HG03571 (cell line): ENCODE measurements around the gene EPB41.
"Not testable (repeated sequence)": the region's sequence is repeated elsewhere in the genome, so short reads cannot be mapped to it uniquely, and the experiment has no call there.

Experiments used
- ATAC-seq: cut with Tn5 transposase; IDR thresholded peaks from one replicate; pipeline ENCODE4 v1.9.1; 2021; ENCODE audit not compliant: unreplicated experiment

The EPB41 gene

DNA sequence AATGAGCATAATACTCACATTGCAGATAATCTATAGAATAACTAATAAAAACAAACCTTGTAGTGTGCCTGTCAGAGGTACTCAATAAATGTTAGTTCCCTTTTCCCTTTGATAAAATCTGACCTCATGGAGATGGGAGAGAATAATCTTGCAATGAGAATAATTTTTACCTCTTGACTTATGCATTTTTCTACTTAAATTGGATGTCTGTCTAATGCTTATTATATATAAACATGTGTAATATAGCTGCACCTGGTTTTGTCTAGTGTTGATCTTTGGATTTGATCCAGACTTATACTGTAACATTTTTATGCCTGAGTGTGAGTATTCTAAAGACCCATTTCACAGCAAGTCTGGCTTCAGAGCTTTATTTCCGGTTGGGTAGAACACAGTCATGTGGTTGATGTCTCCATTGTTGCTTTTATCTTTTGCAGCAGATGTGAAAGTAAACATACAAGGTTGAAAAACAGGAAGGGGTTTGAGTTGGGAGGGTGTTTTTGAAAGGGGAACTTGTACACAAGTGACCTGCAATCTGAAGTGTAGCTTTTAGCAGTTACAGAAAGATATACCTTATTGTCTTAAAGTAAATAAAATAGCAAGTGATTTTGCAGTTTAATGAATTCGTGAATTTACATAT is 12.4 kb downstream of the EPB41 start:
- peak; percentile 81 for ATAC-seq

DNA sequence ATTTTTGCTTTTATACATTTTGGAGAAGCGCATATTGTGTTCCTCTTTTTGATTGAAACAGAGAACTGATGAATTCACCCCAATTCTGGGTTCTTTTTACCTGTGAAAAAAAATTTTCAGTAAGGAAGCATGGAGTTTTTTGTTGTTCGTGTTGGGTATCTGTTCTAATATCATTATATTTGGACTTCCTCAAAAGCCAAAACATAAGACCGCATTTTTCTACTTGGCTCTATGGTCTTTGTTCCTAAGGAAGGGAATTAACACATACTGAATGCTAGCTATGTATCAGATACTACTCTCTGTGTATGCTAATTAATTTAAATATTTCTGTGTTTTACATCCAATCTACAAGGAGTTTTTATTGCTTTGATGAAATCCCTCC is 12.9 kb downstream of the EPB41 start:
- no peak for ATAC-seq

DNA sequence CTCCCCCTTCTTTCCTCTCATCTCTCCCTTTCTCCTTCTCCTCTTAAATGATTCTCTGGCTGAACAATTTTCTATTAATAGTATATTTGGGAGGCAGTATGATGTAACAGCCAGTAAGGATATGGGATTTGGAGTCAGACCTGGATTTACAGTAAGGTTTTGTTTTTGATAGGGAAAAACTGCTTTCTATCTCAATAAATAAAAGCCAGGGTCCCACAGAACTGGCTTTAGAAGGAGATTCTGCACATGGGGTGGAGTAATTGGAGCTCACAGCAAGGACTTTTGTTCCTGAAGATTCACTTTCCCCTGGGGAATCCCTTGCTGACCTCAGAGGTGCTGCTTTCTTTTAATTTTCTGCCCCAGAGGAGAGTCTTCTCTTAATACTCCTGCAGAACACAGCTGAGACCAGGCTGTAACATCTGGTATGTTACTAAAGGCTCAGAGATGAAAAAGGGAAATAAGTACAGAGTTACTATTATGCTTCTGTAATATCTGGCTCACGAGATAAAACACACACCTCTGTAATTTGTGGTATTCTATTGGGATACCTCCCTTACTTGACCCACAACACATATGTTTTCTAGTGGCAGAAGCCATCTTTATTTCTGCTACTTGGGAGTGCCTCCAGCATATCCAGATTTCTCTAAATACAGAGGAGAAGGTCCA is 13.4 kb downstream of the EPB41 start:
- ATAC-seq: no peak

DNA sequence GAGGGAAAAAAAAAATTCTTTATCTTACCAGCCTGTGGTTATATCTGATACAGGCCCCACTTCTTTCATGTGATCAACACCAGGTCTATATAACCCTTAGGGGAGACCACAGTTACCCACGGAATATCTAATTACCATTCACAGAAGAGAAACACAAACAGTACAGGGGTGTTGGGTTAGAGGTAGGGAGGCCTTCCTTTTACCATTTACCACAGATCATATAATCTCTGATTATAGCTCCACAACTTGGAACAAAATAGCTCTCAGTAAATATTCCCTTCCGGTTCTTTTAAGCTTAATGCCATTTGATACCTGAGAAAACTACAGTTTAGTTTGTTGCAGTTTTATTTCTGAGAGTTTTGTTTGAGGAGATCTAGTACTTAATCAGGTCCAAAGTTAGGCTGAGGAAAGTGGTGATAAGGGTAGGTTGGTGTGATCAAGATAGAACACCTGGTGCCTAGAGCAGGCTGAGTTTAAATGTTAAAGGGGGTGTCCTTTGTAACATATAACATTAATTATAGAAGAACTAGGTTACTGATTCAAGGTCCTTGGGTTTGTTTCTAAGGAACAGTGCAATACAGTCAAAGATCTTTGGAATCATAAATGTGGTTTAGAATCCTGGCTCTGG is 14.1 kb downstream of the EPB41 start:
- no peak for ATAC-seq

DNA sequence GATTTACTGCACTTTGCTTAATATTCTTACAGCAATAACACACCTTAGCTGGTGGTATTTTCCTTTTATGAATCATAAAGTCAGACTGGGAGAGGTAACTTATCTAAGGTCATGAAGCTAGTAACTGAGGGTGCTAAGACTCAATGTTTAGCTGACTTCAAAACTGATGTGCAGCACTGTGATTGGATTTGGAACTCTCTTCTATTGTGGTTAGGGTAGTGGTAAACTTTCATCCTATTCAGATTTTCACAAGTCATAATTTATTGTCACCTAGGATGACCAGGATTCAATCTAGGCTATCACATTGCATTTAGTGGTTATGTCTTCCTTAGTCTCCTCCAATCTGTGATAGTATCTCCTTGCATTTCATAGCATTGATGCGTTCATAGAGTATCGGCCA is 18.9 kb downstream of the EPB41 start:
- ATAC-seq: no peak

DNA sequence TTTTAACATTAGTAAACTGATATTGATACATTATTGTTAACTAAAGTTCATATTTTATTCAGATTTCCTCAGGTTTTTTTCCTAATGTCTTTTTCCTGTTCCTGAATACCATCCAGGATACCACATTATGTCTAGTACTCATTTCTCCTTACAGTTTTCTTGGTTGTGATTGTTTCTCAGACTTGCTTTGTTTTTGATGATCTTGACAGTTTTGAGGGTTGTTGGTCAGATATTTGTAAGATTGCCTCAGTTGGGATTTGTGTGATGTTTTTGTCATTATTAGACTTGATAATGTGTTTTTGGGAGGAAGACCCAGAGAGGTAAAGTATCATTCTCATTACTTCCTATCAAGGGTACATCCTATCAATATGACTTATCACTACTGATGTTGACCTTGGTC is 19.5 kb downstream of the EPB41 start:
- no peak for ATAC-seq

DNA sequence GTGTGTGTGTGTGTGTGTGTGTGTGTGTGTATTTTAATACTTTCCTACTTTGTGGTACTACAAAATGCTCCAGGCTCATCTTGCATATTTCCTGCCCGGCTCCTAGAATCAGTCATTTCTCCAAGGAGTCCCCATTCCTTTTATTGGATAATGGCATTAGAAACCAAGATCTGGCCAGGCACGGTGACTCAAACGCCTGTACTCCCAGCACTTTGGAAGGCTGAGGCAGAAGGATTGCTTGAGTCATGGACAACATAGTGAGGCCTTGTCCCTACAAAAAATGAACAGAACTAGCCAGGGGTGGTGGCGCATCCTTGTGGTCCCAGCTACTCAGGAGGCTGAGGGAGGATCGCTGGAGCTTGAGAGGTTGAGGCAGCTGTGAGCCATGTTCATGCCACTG is 20.3 kb downstream of the EPB41 start:
- ATAC-seq: no peak

DNA sequence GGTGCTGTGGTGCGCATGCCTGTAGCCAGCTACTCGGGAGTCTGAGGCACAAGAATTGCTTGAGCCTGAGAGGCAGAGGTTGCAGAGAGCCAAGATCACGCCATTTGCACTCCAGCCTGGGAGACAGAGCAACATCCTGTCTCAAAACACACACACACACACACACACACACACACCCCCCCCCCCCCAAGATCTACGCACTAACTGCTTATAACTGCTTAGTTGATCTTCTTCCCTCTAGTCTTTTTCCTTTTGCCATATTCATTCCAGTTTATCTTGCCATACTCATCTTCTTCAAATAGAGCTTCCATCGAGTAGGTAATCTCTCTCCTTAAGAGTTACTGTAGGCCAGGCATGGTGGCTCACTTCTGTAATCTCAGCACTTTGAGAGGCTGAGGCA is 20.9 kb downstream of the EPB41 start:
- ATAC-seq: no peak

DNA sequence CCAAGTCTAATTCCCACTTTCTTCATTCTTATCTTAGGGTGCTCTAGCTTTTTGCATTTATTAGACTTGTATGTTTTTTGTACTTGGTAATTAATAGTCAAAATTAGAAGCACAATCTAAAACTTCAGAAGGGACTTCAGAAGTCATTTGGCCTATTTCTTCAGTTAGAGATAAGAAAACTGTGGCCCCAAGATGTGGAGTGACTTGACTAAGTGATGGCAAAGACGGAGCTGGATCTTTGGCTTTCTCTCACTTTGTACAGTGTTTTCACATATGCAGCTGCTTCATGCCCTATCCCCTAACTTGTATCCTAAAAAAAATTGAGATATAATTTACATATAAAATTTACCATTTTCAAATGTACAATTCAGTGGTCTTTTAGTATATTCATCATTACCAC is 21.7 kb downstream of the EPB41 start:
- no peak for ATAC-seq

DNA sequence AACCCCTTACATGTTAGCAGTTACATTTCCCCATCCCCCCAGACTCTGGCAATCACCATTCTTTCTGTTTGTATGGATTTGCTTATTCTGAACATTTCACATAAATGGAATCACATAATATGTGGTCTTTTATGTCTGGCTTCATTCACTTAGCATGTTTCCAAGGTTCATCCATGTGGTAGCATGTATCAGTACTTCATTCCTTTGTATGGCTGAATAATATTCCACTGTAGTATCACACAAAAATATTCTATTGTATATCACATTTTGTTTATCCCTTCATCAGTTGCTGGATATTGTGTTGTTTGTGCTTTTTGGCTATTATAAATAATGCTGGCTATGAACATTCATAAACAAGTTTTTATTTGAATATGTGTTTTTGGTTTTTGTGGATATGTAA is 22.2 kb downstream of the EPB41 start:
- no peak for ATAC-seq

DNA sequence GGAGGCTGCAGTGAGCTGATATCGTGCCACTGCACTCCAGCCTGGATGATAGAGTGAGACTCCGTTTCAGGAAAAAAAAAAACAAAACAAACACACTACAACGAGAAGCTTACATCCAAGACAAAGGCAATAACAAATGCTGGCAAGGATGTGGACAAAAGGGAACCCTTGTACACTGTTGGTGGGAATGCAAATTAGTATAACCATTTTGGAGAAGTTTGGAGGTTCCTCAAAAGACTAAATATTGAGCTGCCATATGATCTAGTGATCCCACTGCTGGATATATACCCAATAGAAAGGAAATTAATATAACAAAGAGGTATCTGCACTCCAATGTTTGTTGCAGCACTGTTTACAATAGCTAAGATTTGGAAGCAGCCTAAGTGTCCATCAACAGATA is 29.2 kb downstream of the EPB41 start:
- ATAC-seq: not testable (repeated sequence)

DNA sequence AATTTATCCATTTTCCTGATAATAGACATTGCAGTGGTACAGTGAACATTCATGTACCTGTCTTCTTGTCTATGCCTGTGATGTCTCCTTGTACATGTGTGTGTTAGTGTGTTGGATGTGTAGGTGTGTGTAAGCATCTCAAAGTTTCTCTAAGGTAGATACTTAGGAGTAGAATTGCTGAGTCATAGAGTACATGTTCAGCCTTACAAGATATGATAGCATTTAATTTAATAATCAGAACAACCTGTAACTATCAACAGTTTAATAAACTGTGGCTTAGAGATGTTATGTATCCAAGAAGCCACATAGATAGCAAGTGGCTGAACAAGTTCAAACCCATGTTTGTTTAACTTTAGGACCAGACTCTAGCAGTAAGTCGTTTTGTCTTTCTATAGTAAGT is 35.6 kb downstream of the EPB41 start:
- ATAC-seq: no peak

DNA sequence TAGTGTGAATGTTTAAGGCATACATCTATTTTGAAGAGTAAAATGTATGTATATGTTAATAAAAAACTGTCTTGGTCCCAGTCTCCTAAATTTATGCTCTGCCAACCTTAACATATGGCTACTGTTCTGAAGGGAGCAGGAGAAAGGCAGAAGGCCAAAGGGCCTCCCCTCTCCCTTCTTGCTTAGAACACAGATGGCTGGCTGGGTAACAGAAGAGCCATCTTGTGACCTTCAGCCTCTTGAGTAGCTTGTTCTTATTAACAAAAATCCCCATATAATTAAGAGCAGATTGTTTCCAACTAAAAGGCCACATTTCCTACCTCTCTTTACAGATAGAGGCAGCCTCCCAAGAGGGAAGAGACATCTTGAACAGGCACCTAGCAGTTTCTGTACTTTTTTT is 36.1 kb downstream of the EPB41 start:
- no peak for ATAC-seq

DNA sequence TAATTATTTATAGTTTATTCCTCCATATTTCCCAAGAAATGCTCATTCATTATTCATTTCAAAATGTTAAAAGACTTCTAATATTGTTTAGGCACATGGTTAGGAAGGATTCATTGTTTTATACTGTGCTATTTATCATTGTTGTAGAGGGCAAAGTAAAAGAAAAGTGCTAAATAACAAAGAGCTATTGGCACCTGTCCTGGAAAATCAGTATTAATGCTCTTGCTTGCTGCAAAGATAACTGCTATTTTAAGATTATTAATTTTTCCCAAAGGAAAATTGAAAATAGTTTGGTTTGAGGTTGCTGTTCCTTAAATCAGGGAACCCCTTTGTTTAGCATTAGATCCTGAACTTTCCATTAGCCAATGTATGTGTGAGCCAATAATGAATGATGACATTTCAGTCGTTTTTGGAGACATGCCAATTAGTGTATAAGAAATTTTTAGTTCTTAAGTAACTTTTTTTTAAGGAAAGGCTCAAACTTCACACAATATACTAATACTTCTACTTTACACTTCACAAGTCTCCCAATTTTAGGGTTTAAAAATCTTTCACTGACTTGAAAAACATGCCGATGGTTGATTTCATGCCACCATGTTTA is 39.9 kb downstream of the EPB41 start:
- no peak for ATAC-seq

DNA sequence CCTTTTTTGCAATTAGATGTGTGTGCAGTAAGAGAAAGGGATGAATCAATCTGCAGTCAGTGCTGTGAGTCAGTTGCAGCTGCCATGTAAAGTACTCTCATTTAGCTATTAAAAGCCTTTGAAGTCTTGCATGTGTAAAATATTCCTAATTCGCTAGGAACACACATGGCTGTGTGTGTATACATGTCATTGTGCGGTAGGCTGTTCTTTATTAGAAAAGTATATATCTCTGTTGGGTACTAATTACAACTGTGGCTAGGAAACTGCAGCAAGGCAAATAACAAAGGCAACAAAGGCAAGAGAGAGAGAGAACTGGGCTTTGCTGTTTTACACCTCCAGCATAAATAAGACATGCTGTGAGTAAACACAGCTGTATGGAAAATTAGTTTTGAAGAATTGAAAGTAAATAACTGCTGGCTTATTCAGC is 41.7 kb downstream of the EPB41 start:
- ATAC-seq: no peak

DNA sequence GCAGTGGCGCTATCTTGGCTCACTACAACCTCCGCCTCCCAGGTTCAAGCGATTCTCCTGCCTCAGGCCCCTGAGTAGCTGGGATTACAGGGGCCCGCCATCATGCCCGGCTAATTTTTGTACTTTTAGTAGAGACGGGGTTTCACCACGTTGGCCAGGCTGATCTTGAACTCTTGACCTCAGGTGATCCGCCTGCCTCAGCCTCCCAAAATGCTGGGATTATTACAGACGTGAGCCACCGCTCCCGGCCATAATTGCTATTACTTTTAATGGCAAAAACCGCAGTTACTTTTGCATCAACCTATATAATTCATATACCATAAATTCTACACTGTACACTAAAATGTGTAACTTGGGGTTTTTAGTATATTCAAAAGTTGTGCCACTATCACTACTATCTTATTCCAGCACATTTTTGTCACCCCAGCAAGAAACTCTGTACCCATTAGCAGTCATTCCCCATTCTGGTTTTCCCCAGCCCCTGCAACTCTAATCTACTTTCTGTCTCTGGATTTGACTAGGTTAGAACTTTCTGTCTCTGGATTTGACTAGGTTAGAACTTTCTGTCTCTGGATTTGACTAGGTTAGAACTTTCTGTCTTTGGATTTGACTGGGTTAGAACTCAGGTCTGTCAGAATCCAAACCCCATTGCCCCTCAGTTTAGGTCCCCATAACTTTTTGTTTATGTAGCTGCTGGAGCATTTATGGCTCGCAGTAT is 47.9 kb downstream of the EPB41 start:
- ATAC-seq: not testable (repeated sequence)

DNA sequence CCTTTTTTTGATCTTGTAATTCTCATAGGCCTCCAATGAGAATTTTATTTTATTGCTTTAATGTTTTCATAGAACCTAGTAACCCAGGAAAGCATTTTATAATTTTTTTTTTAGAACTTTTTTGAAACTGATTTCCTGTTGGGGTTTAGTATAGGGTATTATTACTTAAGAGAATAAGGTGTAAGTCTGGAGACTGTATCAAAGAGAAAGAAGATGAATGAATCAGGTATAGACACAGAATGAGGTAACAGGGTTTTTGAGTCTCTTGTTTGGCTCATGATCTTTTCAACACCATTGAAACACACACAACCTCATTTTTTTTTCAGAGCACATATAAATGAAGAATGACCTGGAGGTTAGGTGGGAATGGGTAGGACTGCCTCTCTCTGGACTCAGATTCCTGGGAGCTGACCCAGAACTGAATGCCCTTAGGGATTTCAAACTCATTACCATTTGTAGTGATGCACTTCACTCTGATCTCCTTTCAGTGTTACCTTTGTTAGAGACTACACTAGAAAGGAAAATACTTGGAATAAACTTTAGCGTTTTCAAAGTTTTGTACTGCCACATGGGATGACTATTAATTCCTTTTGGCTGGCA is 51.0 kb downstream of the EPB41 start:
- no peak for ATAC-seq

DNA sequence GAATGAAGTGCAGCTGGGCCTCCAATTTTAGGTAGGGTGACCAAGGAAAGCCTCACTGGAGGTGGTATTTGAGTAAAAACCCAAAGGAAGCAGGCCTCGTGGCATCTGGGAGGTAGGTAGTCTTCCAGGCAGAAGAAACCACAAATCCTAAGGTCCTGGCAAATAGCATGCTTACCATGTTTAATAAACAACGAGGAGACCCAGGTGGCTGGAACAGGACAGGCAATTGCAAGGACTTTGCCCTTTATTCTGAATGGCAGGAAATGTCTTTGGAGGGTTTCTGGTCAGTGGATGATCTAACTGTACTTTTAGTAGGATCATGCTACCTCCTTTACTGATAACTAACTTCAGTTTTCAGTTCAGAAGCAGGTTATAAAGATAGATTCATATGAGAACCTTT is 52.2 kb downstream of the EPB41 start:
- ATAC-seq: no peak

DNA sequence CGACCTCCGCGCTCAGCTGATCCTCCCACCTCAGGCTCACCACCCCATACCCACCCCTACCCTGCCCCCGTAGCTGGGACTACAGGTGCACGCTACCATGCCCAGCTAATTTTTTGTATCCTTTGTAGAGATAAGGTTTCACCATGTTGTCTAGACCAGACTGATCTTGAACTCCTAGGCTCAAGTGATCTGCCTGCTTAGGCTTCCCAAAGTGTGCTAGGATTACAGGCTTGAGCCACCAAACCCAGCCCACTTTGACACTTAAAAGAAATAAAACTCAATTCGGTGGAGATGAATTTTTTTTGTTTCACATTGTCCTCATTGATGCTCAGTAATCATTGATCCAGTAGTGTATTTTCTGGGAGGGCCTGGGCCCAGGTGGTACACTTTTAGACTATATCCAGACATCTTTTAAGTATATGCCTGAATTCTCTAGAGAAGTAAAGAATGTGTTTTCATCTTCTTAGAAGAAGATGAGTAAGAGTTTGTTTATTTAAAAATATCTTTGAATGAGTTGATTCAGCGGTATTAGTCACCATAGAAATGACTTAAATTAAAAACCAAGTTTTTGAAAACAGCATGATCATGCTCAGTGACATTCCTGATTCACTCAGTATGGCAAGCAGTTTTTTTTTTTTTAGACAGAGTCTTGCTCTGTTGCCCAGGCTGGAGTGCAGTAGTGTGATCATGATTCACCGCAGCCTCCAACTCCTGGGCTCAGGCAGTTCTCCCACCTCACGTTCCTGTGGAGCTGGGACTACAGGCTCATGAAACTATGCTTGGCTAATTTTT is 57.8 kb downstream of the EPB41 start:
- no peak for ATAC-seq
